GM10266 (cell line): ENCODE measurements around the gene GLCE.

Experiments used
- DNase-seq: peaks from one replicate; pipeline ENCODE4 v3.0.0; 2012; ENCODE audit errors: extremely low spot score
- TF ChIP-seq, protein P1 (sequence below): IDR thresholded peaks from 2 replicates; pipeline ENCODE4 v1.5.1; 2012; ENCODE audit warnings: mild to moderate bottlenecking, low read depth; ENCODE audit not compliant: control insufficient read depth, insufficient read depth; ENCODE audit errors: missing control alignments

Gene GLCE

DNA sequence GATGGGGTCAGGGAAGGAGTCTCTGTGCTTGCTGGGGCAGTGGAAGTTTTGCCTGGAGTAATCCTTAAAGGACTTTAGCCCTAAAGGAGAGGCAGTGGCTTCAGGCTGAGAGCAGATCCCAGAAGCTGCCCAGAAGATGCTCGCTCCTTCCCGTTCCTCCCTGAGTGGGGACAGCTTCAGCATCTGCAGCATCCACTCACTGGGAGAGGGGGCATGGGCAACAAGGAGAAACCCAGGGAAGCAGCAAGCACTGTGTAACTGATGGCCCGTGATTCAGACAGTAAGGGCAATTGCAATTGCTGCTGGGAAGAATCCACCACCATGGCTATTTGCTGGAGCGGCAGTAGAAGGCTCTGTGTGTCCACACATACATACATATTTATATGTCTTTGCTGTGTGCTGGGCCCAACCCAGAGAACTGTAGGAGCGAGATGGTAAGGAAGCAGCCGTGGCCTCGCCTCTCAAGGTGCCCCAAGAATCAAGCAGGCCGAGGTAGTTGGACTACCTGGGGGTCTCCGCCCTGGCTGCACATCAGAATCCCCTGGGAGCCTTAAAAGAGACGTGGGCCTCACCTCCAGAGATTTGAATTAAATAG lies 132.5 kb downstream of the GLCE start:
- DNase-seq, result no peak
- TF ChIP-seq, protein P1, sequence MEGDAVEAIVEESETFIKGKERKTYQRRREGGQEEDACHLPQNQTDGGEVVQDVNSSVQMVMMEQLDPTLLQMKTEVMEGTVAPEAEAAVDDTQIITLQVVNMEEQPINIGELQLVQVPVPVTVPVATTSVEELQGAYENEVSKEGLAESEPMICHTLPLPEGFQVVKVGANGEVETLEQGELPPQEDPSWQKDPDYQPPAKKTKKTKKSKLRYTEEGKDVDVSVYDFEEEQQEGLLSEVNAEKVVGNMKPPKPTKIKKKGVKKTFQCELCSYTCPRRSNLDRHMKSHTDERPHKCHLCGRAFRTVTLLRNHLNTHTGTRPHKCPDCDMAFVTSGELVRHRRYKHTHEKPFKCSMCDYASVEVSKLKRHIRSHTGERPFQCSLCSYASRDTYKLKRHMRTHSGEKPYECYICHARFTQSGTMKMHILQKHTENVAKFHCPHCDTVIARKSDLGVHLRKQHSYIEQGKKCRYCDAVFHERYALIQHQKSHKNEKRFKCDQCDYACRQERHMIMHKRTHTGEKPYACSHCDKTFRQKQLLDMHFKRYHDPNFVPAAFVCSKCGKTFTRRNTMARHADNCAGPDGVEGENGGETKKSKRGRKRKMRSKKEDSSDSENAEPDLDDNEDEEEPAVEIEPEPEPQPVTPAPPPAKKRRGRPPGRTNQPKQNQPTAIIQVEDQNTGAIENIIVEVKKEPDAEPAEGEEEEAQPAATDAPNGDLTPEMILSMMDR, result no peak

DNA sequence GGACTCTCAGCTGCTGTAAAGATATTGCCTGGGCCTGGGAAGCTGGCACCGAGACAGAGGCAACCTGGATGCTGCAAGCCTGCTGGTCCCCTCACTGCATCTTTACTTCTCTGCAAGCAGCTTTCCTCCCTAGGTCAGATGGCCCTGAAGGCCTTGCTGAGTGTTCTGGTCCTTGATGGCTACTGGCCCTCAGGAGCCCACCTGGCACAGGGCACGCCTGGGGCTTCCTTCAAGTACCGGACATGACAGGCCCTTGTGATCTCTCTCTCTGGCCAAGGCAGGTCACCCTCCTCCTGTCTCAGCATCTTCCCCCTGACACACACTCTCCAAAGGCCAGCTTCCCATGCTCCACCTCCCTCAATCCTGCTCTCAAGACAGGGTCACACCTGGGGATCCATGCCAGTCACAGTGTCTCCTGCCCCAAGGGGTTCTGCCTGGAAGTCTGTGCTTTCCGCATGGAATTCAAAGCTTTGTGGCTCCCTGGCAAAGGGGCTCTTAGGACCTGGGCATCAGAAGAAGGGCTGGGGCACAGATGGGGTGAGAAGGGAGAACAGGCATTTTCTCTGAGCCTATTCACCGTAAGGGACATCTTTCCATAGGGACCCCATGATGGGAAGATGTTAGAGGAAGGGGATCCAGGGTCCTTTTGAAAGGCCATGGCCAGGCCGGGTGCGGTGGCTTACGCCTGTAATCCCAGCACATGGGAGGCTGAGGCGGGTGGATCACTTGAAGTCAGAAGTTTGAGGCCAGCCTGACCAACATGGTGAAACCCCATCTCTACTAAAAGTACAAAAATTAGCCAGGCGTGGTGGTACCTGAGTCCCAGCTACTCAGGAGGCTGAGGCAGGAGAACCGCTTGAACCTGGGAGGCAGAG lies 133.5 kb downstream of the GLCE start:
- no peak for DNase-seq
- TF ChIP-seq, protein P1, result no peak

DNA sequence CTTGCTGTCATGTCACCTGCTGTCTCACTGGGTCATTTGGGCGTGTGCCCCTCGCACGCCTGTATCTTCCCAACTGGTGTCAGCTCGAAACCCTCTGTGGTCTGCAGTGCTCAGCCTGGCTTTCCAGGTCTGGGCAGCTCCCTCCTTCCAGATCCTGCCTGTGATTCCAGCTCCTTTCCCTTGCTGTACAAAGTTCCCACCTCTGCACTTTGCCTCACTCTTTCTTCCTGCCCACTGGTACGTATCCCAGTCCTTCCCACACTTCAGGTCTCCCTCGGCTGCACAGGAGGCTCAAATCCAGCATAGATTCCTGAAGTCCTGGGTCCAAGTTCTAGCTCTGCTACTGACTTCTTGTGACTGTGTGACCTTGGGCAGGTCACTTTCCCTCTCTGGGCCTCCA lies 136.2 kb downstream of the GLCE start:
- no peak for DNase-seq
- TF ChIP-seq, protein P1, result no peak

- DNase-seq, result no peak
- TF ChIP-seq, protein P1, result no peak
These were observed 137.4 kb downstream of the GLCE start for GRCh38 chr15:69297642-69298353.

- no peak for DNase-seq
- TF ChIP-seq, protein P1, result no peak
These were observed 137.9 kb downstream of the GLCE start for GRCh38 chr15:69298354-69298696.

DNA sequence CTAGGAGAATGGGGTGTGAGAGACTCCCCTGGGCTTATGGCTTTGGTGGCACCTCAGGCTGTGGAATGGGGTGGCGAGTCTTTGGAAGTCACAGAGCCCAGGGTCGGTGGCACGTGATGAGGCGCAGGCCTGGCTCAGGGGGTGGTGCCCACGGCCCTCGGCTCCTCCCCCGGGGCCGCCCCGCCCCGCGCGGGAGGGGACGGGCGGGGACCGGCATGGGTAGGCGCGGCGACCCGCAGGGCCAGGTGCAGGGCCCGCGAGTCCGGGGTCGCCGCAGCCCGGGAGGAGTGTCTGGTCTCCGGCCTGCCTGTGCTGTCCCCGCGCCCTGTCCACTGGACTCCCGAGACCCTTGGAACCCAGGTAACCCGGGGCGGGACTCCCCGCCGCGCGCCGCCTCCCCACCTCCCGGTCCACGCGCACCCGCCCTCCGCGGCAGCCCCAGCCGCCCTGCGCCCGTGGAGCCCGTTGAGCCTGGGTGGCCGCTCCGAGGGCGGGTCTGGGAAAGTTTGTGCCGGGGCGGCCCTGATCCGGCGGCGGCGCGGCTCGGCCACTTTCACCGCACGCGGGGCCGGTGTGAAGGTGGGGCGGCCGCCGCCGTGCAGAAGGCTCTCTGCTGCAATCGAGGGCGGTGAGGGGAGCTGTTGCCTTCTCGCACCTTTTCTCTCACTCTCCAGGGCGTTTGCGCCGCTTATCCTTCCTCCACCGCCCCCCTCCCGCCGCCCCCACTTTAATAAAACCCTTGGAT lies 138.4 kb downstream of the GLCE start, which contains the start of gene PAQR5:
TSS of gene PAQR5 (plus strand) at position 216 of the 745 bp plus-strand sequence. CDS start 61,169 bp downstream, outside the sequence.
- DNase-seq, result no peak
- TF ChIP-seq, protein P1, result no peak
